Caco-2 (cell line): Measurements from ENCODE around the gene CDK5RAP1. TPM values are rescaled to one million over a fixed set of nuclear protein-coding genes. Genes with fewer than 3 reads are reported as not detected.

Source experiments
- BruUV-seq: library from RNA; stranded (reverse); fragments of 400-500 nt; replicated peaks from 2 replicates; lab custom pipeline; 2021; lab: Mats Ljungman, UMichigan
- CTCF ChIA-PET: fragments of 300-600 bp; sonication (Branson Sonifier 250); formaldehyde crosslinking; loops from one replicate; lab custom pipeline; 2022; ENCODE audit warnings: antibody characterized with exemption; lab: Charles Lee
- POLR2A ChIA-PET: fragments of 300-600 bp; sonication (Branson Sonifier 250); formaldehyde crosslinking; loops from one replicate; lab custom pipeline; 2022; ENCODE audit warnings: antibody characterized with exemption; lab: Charles Lee
- DNase-seq, 2 experiments: peaks; one replicate each; pipeline versions ENCODE4 v3.0.0 to v3.0.0-alpha.2; 2020 to 2022
- H3K27me3 ChIP-seq: replicated peaks from 2 replicates; pipeline ENCODE4 v1.6.0; 2011; ENCODE audit warnings: low read length; ENCODE audit not compliant: control insufficient read depth, insufficient read depth
- H3K36me3 ChIP-seq: 2 replicates; pipeline ENCODE4 v1.5.1; 2011; ENCODE audit warnings: low read length; ENCODE audit not compliant: control insufficient read depth, insufficient read depth
- H3K4me1 ChIP-seq: fragments of 250-450 bp; sonication (Bioruptor Pico); 2 replicates; pipeline ENCODE4 v1.5.1; 2020; ENCODE audit warnings: mild to moderate bottlenecking
- H3K4me3 ChIP-seq: 2 replicates; pipeline ENCODE4 v1.5.1; 2011; ENCODE audit warnings: low read depth, mild to moderate bottlenecking, control low read depth, low read length
- H3K9me3 ChIP-seq: fragments of 250-450 bp; sonication (Bioruptor Pico); 2 replicates; pipeline ENCODE4 v1.5.1; 2020; ENCODE audit warnings: mild to moderate bottlenecking, moderate library complexity
- H3K27ac Mint-ChIP-seq: one replicate; pipeline ENCODE4 v1.8.0; 2022; ENCODE audit warnings: mixed read lengths; ENCODE audit not compliant: unreplicated experiment
- H3K27me3 Mint-ChIP-seq: one replicate; pipeline ENCODE4 v1.8.0; 2022; ENCODE audit warnings: mixed read lengths; ENCODE audit not compliant: insufficient read depth, unreplicated experiment
- H3K36me3 Mint-ChIP-seq: one replicate; pipeline ENCODE4 v1.8.0; 2022; ENCODE audit warnings: mild to moderate bottlenecking, mixed read lengths; ENCODE audit not compliant: insufficient read depth, unreplicated experiment
- H3K4me1 Mint-ChIP-seq: one replicate; pipeline ENCODE4 v1.8.0; 2022; ENCODE audit warnings: low read depth, mixed read lengths; ENCODE audit not compliant: unreplicated experiment
- H3K4me3 Mint-ChIP-seq: one replicate; pipeline ENCODE4 v1.8.0; 2022; ENCODE audit warnings: mild to moderate bottlenecking, moderate library complexity, mixed read lengths; ENCODE audit not compliant: unreplicated experiment
- H3K9me3 Mint-ChIP-seq: one replicate; pipeline ENCODE4 v1.8.0; 2022; ENCODE audit warnings: mixed read lengths; ENCODE audit not compliant: unreplicated experiment
- intact Hi-C: fragments of 100-400 bp; cut with micrococcal nuclease; formaldehyde crosslinking; loops from one replicate; pipeline ENCODE4 v1.10.0; 2022; ENCODE audit not compliant: unreplicated experiment
- total RNA-seq: library from RNA; stranded (reverse); gene quantifications from 2 replicates; pipeline ENCODE4 v1.2.3, GENCODE V29; 2022
- TF ChIP-seq, protein P1 (sequence below), 2 experiments: fragments of 200-600 bp in 1 of 2; IDR thresholded peaks; 1 replicate in 1 of 2; 2 replicates in 1 of 2; pipeline versions ENCODE4 v1.5.1 to v1.8.0; 2011 to 2022; ENCODE audit warnings: antibody characterized with exemption in 1 of 2, control low read depth in 1 of 2, inconsistent platforms in 1 of 2, low read depth in 1 of 2, low read length in 1 of 2, mild to moderate bottlenecking in 1 of 2, moderate library complexity in 1 of 2; ENCODE audit not compliant: insufficient read depth in 1 of 2, severe bottlenecking in 1 of 2, unreplicated experiment in 1 of 2

The CDK5RAP1 gene
- total RNA-seq, 1 experiment from 2014 or later = 116 TPM

- H3K4me1 Mint-ChIP-seq = peaks cover 11% of the 10 kb centered on the region
- peak overlapping the region; percentile 13 for H3K27ac Mint-ChIP-seq
- ChIA-PET POLR2A (no interaction called here), CTCF (no interaction called here)
- no peaks in the 10 kb centered on the region for H3K36me3 ChIP-seq
- TF ChIP-seq, protein P1, sequence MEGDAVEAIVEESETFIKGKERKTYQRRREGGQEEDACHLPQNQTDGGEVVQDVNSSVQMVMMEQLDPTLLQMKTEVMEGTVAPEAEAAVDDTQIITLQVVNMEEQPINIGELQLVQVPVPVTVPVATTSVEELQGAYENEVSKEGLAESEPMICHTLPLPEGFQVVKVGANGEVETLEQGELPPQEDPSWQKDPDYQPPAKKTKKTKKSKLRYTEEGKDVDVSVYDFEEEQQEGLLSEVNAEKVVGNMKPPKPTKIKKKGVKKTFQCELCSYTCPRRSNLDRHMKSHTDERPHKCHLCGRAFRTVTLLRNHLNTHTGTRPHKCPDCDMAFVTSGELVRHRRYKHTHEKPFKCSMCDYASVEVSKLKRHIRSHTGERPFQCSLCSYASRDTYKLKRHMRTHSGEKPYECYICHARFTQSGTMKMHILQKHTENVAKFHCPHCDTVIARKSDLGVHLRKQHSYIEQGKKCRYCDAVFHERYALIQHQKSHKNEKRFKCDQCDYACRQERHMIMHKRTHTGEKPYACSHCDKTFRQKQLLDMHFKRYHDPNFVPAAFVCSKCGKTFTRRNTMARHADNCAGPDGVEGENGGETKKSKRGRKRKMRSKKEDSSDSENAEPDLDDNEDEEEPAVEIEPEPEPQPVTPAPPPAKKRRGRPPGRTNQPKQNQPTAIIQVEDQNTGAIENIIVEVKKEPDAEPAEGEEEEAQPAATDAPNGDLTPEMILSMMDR (IDR thresholded peaks at IDR 0.05; ENCODE audit: insufficient read depth in 1 of 2, low read depth in 1 of 2, low read length in 1 of 2, severe bottlenecking in 1 of 2, unreplicated experiment in 1 of 2) = no peak
- no TSS peak for BruUV-seq
- H3K4me1 ChIP-seq = peaks cover 17% of the 10 kb centered on the region
- no peaks in the 10 kb centered on the region for H3K9me3 Mint-ChIP-seq
- no peaks in the 10 kb centered on the region for H3K27me3 Mint-ChIP-seq
- H3K9me3 ChIP-seq = no peaks in the 10 kb centered on the region
- no peaks in the 10 kb centered on the region for H3K36me3 Mint-ChIP-seq
- H3K27me3 ChIP-seq = no peaks in the 10 kb centered on the region
- intact Hi-C loops = no loop called here
- H3K4me3 ChIP-seq = no peak overlapping the region
- DNase-seq = no peak
- no peak overlapping the region for H3K4me3 Mint-ChIP-seq
These were observed 37.2 kb upstream of the CDK5RAP1 start for GRCh38 chr20:33438481-33438880.

GRCh38 chr20:33437141-33437911 lies 36.0 kb upstream of the CDK5RAP1 start:
- intact Hi-C loops = no loop called here
- BruUV-seq = no TSS peak
- POLR2A ChIA-PET = no interaction called here
- Histone ChIP-seq H3K4me3 (no peak overlapping the region), H3K4me1 (peaks cover 10% of the 10 kb centered on the region), H3K36me3 (no peaks in the 10 kb centered on the region), H3K9me3 (no peaks in the 10 kb centered on the region), H3K27me3 (no peaks in the 10 kb centered on the region)
- Mint-ChIP-seq H3K27ac (no peak overlapping the region), H3K4me3 (no peak overlapping the region), H3K36me3 (no peaks in the 10 kb centered on the region), H3K27me3 (no peaks in the 10 kb centered on the region), H3K9me3 (no peaks in the 10 kb centered on the region), H3K4me1 (peaks cover 3% of the 10 kb centered on the region)
- TF ChIP-seq, protein P1 (IDR thresholded peaks at IDR 0.05; ENCODE audit: insufficient read depth in 1 of 2, low read depth in 1 of 2, low read length in 1 of 2, severe bottlenecking in 1 of 2, unreplicated experiment in 1 of 2) = no peak
- CTCF ChIA-PET = no interaction called here
- no peak for DNase-seq

DNA sequence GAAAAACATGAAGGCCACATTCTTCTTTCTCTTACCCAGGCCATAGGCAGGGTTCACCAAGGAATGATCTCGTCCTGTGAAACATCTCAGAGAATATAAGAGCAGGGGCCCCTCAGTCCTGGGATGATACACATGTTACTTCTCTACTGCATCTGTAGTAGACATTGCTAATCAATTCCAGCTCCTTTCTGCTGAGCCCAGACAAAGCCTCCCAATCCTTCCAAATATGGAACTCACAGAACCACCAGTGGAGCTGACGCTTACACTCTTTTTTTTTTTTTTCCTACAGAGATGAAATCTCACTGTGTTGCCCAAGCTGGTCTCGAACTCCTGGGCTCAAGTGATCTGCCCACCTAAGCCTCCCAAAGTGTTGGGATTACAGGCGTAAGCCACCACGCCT lies 33.1 kb upstream of the CDK5RAP1 start:
- TF ChIP-seq, protein P1 (IDR thresholded peaks at IDR 0.05; ENCODE audit: insufficient read depth in 1 of 2, low read depth in 1 of 2, low read length in 1 of 2, severe bottlenecking in 1 of 2, unreplicated experiment in 1 of 2) = no peak
- Mint-ChIP-seq H3K4me3 (no peak overlapping the region), H3K4me1 (no peaks in the 10 kb centered on the region), H3K9me3 (no peaks in the 10 kb centered on the region), H3K36me3 (no peaks in the 10 kb centered on the region), H3K27ac (no peak overlapping the region), H3K27me3 (no peaks in the 10 kb centered on the region)
- no peaks in the 10 kb centered on the region for H3K36me3 ChIP-seq
- no peaks in the 10 kb centered on the region for H3K9me3 ChIP-seq
- no peaks in the 10 kb centered on the region for H3K4me1 ChIP-seq
- no peak overlapping the region for H3K4me3 ChIP-seq
- POLR2A ChIA-PET = interaction anchor here (0.6 kb wide), 1 partner anchor 69 kb away, joined by 17 read pairs; no protein-coding TSS in a partner anchor
- intact Hi-C loops = no loop called here
- no peaks in the 10 kb centered on the region for H3K27me3 ChIP-seq
- BruUV-seq = no TSS peak
- DNase-seq = no peak
- CTCF ChIA-PET = no interaction called here
